Measurements from ENCODE around the gene KPNA4.

DNA sequence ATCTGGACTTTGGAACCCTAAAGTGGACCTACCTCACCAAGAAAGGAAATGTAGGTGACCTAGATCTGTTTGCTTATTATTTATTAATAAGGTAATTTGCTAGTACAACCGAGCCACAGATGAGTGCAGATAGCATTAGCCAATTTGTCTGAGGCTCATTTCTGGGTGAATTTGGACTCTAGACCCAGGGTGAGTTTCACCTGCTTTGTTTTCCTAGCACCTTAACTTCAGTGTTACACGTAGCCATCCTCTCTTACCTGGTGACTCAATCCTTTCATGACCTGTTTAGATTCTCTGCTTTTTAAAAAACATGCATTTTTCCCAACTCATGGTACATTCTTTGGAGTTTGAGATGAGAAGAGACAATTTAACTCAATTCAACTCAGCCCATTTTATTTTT is 33.5 kb upstream of the KPNA4 start:
- TF ChIP-seq, protein P1, sequence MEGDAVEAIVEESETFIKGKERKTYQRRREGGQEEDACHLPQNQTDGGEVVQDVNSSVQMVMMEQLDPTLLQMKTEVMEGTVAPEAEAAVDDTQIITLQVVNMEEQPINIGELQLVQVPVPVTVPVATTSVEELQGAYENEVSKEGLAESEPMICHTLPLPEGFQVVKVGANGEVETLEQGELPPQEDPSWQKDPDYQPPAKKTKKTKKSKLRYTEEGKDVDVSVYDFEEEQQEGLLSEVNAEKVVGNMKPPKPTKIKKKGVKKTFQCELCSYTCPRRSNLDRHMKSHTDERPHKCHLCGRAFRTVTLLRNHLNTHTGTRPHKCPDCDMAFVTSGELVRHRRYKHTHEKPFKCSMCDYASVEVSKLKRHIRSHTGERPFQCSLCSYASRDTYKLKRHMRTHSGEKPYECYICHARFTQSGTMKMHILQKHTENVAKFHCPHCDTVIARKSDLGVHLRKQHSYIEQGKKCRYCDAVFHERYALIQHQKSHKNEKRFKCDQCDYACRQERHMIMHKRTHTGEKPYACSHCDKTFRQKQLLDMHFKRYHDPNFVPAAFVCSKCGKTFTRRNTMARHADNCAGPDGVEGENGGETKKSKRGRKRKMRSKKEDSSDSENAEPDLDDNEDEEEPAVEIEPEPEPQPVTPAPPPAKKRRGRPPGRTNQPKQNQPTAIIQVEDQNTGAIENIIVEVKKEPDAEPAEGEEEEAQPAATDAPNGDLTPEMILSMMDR (IDR thresholded peaks at IDR 0.05): no peak
- no peak for TF ChIP-seq POLR2A (IDR thresholded peaks at IDR 0.05)

Data from adrenal gland (tissue), 5 donors.